ENCODE results near the gene ELMO1. TPM values are rescaled to one million over a fixed set of nuclear protein-coding genes. Genes with fewer than 3 reads are reported as not detected.

Gene ELMO1
- total and polyA plus RNA-seq, 9 donors, result 8.9 to 48.9 (median 28.0) TPM

DNA sequence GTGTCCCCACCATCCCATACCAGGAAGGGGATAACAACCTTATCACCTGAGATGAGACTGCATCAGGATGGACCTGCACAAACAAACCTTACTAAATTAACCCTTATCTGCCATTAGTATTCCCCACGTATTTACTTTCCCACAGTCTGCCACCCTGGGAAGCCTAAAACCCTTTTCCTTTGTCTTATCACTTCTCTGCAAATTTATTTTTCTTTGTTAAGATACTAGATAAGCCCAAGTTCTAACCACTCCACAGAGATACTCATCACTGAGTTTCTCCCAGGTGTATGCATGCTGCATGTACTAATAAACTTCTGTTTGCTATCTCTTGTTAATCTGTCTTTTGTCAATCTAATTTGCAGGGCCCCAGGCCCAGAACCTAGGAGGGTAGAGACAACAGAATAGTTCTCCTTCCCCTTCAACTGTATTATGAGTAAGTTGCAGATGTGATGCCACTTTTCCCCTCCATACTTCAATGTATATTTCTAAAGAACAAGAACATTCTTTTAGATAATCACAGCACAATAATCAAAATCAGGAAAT, 66.0 kb downstream of the ELMO1 start:
- H3K36me3 ChIP-seq, result no peaks in the 10 kb centered on the region
- H3K4me3 ChIP-seq, result no peak overlapping the region
- 84 to 100% (median 89%) methylated on average over 1 of the region's 1 CpG for WGBS, 3 donors
- no peaks in the 10 kb centered on the region for H3K4me1 ChIP-seq (ENCODE audit: insufficient read depth)
- DNase-seq, result no peak
- TF ChIP-seq EP300 (IDR thresholded peaks at IDR 0.05), result no peak
- no peak for TF ChIP-seq POLR2A (IDR thresholded peaks at IDR 0.05)
- TF ChIP-seq, protein P1, sequence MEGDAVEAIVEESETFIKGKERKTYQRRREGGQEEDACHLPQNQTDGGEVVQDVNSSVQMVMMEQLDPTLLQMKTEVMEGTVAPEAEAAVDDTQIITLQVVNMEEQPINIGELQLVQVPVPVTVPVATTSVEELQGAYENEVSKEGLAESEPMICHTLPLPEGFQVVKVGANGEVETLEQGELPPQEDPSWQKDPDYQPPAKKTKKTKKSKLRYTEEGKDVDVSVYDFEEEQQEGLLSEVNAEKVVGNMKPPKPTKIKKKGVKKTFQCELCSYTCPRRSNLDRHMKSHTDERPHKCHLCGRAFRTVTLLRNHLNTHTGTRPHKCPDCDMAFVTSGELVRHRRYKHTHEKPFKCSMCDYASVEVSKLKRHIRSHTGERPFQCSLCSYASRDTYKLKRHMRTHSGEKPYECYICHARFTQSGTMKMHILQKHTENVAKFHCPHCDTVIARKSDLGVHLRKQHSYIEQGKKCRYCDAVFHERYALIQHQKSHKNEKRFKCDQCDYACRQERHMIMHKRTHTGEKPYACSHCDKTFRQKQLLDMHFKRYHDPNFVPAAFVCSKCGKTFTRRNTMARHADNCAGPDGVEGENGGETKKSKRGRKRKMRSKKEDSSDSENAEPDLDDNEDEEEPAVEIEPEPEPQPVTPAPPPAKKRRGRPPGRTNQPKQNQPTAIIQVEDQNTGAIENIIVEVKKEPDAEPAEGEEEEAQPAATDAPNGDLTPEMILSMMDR (IDR thresholded peaks at IDR 0.05), result no peak
- intact Hi-C loops (cut with DNase I), result no loop called here
- no peaks in the 10 kb centered on the region for H3K9me3 ChIP-seq
- H3K27me3 ChIP-seq, result no peaks in the 10 kb centered on the region
- H3K27ac ChIP-seq, result no peak overlapping the region

DNA sequence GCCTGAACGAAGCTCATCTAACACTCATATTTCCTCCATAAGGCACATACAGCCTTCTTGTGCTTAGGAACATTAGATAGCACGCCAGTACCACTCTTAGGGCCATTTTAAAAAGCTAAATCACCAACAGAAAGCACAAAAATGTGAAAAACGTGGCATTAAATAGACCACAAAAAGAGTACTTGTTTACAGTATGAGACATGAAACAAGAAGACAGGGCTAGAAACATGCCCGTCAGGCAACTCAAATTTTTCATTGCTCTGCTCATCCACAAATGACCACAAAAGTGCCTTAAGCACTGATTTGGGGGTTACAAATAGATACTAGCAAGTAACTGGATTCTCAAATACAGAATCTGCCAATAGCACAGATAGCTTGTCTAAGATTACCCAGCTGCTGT, 67.8 kb downstream of the ELMO1 start:
- H3K27me3 ChIP-seq, result no peaks in the 10 kb centered on the region
- H3K36me3 ChIP-seq, result no peaks in the 10 kb centered on the region
- no peak for DNase-seq
- WGBS, 3 donors, result 90 to 91% (median 91%) methylated on average over 4 of the region's 4 CpGs
- H3K9me3 ChIP-seq, result no peaks in the 10 kb centered on the region
- intact Hi-C loops (cut with DNase I), result no loop called here
- H3K27ac ChIP-seq, result no peak overlapping the region
- no peak overlapping the region for H3K4me3 ChIP-seq
- H3K4me1 ChIP-seq (ENCODE audit: insufficient read depth), result no peaks in the 10 kb centered on the region
- TF ChIP-seq, protein P1 (IDR thresholded peaks at IDR 0.05), result no peak
- TF ChIP-seq EP300 (IDR thresholded peaks at IDR 0.05) (no peak), POLR2A (IDR thresholded peaks at IDR 0.05) (no peak)

- 85 to 90% (median 89%) methylated on average over 4 of the region's 4 CpGs for WGBS, 3 donors
- no peak for DNase-seq
- H3K9me3 ChIP-seq, result no peaks in the 10 kb centered on the region
- TF ChIP-seq EP300 (IDR thresholded peaks at IDR 0.05) (no peak), POLR2A (IDR thresholded peaks at IDR 0.05) (no peak)
- TF ChIP-seq, protein P1 (IDR thresholded peaks at IDR 0.05), result no peak
- H3K27ac ChIP-seq, result no peak overlapping the region
- intact Hi-C loops (cut with DNase I), result no loop called here
- H3K4me1 ChIP-seq (ENCODE audit: insufficient read depth), result no peaks in the 10 kb centered on the region
- H3K4me3 ChIP-seq, result no peak overlapping the region
- no peaks in the 10 kb centered on the region for H3K27me3 ChIP-seq
- no peaks in the 10 kb centered on the region for H3K36me3 ChIP-seq
Observed at GRCh38 chr7:37379546-37380277, 69.0 kb downstream of the ELMO1 start.

GRCh38 chr7:37377231-37377630, 71.4 kb downstream of the ELMO1 start:
- no peak overlapping the region for H3K4me3 ChIP-seq
- H3K4me1 ChIP-seq (ENCODE audit: insufficient read depth), result no peaks in the 10 kb centered on the region
- TF ChIP-seq EP300 (IDR thresholded peaks at IDR 0.05) (no peak), POLR2A (IDR thresholded peaks at IDR 0.05) (no peak)
- TF ChIP-seq, protein P1 (IDR thresholded peaks at IDR 0.05), result no peak
- WGBS, 3 donors, result 95 to 100% (median 96%) methylated on average over 5 of the region's 5 CpGs
- no peak for DNase-seq
- intact Hi-C loops (cut with DNase I), result no loop called here
- no peak overlapping the region for H3K27ac ChIP-seq
- H3K27me3 ChIP-seq, result no peaks in the 10 kb centered on the region
- H3K9me3 ChIP-seq, result no peaks in the 10 kb centered on the region
- H3K36me3 ChIP-seq, result no peaks in the 10 kb centered on the region

Measured in ovary (tissue), 9 donors.